Psoas muscle (tissue), 8 donors: ENCODE measurements around the gene PDE9A. TPM values are rescaled to one million over a fixed set of nuclear protein-coding genes. Genes with fewer than 3 reads are reported as not detected.
"Not testable (repeated sequence)": the region's sequence is repeated elsewhere in the genome, so short reads cannot be mapped to it uniquely, and the experiment has no call there.

Experiments
- ATAC-seq, 4 donors: fragments of 200-7000 bp; cut with Tn5 transposase; one replicate each; pipeline ENCODE4 v1.9.1; 2020; ENCODE audit warnings: moderate library complexity in 3 of 4, mild to moderate bottlenecking in 2 of 4
- DNase-seq, 2 donors: peaks; one replicate each; pipeline ENCODE4 v3.0.0-alpha.2; 2020
- H3K27ac ChIP-seq: fragments of 200-600 bp; one replicate; pipeline ENCODE4 v1.8.0; 2022
- H3K27me3 ChIP-seq, 3 donors: fragments of 200-600 bp in 1 of 3; one replicate each; pipeline versions ENCODE4 v1.6.1 to v1.8.0; 2013 to 2022; ENCODE audit warnings: low read length in 2 of 3, mild to moderate bottlenecking in 2 of 3, moderate library complexity in 1 of 3; ENCODE audit not compliant: insufficient read depth in 3 of 3
- H3K36me3 ChIP-seq, 2 donors: fragments of 200-600 bp in 1 of 2; one replicate each; pipeline versions ENCODE4 v1.6.1 to v1.8.0; 2013 to 2022; ENCODE audit warnings: low read depth in 1 of 2, mild to moderate bottlenecking in 1 of 2, moderate library complexity in 1 of 2; ENCODE audit not compliant: insufficient read depth in 1 of 2
- H3K4me1 ChIP-seq: fragments of 200-600 bp; one replicate; pipeline ENCODE4 v1.8.0; 2022
- H3K4me3 ChIP-seq: fragments of 200-600 bp; one replicate; pipeline ENCODE4 v1.8.0; 2022; ENCODE audit warnings: mild to moderate bottlenecking
- H3K9me3 ChIP-seq: fragments of 200-600 bp; one replicate; pipeline ENCODE4 v1.8.0; 2022
- CTCF ChIP-seq: fragments of 200-600 bp; IDR thresholded peaks from one replicate; pipeline ENCODE4 v1.8.0; 2022; ENCODE audit warnings: antibody characterized with exemption
- WGBS, 3 donors: extraction: QIAGEN DNeasy Blood & Tissue Kit; methylation state at CpG; one replicate each; pipeline versions ENCODE4 v1.1.6 to v1.1.7; 2013; 5-methylcytosine and 5-hydroxymethylcytosine counted together
- intact Hi-C, 2 donors: fragments of 100-400 bp; cut with DNase I; formaldehyde crosslinking; loops; one replicate each; pipeline versions ENCODE4 v1.11.0 to v1.14.2; 2022
- polyA plus RNA-seq, 3 donors: library from polyadenylated mRNA; stranded (reverse); fragments of 200-250 nt; gene quantifications; one replicate each; pipeline ENCODE4 v1.2.3, GENCODE V29; 2013
- total RNA-seq, 4 donors: library from RNA; stranded (reverse); fragmentation: NEBNext Ultra II Directional in 2 of 4; extraction: Animal tissue kit (Norgen Biotek cat#: 25700) in 2 of 4; gene quantifications; one replicate each; pipeline versions ENCODE4 v1.2.1 to v1.2.4, GENCODE V29; 2021 to 2023
- donor health status: healthy with polysubstance abuse.
- donor health status: DM: no; HTN: no; CAD: no; lungs with moderate emphysema.
- donor health status: Bipolar disorder and iron deficiency.
- donor health status: healthy.
- donor health status: DM: yes; HTN: yes; CAD: no.
- donor health status: DM: no; HTN: no; CAD: no.
- donor health status: DM: no; HTN: no; CAD: no.
- donor health status: DM: yes; HTN: yes; CAD: no.

Gene PDE9A
- total and polyA plus RNA-seq, 7 donors: 1.2 to 4.3 (median 1.8) TPM

GRCh38 chr21:42799516-42799915, 146.1 kb downstream of the PDE9A start:
- 76 to 79% (median 78%) methylated on average over 9 of the region's 9 CpGs for WGBS, 3 donors
- Histone ChIP-seq H3K36me3 (no peaks in the 10 kb centered on the region), H3K9me3 (no peaks in the 10 kb centered on the region), H3K27ac (no peak overlapping the region), H3K27me3 (peaks cover 0 to 10% (median 3%) of the 10 kb centered on the region in 3 donors), H3K4me3 (no peak overlapping the region), H3K4me1 (no peaks in the 10 kb centered on the region)
- no peak for TF ChIP-seq CTCF
- DNase-seq (no peak), ATAC-seq (no peak)
- intact Hi-C loops: no loop called here

- DNase-seq (no peak), ATAC-seq (no peak)
- intact Hi-C loops: no loop called here
- Histone ChIP-seq H3K4me3 (no peak overlapping the region), H3K4me1 (no peaks in the 10 kb centered on the region), H3K36me3 (no peaks in the 10 kb centered on the region), H3K9me3 (no peaks in the 10 kb centered on the region), H3K27me3 (peaks cover 0 to 6% (median 1%) of the 10 kb centered on the region in 3 donors), H3K27ac (no peak overlapping the region)
- no peak for TF ChIP-seq CTCF
- 53 to 83% (median 82%) methylated on average over 5 of the region's 5 CpGs for WGBS, 3 donors
Observed at GRCh38 chr21:42799948-42800347, 146.5 kb downstream of the PDE9A start.

- intact Hi-C loops, H3K27ac ChIP-seq, H3K9me3 ChIP-seq, H3K4me3 ChIP-seq, H3K4me1 ChIP-seq, H3K36me3 ChIP-seq, ATAC-seq, DNase-seq: not testable (repeated sequence)
- 83 to 93% (median 87%) methylated on average over 6 of the region's 6 CpGs for WGBS, 3 donors
- H3K27me3 ChIP-seq: peaks cover 0 to 12% (median 0%) of the 10 kb centered on the region in 3 donors
Observed at GRCh38 chr21:42801616-42802015, 148.2 kb downstream of the PDE9A start.

- no peak for TF ChIP-seq CTCF
- 45 to 47% (median 46%) methylated on average over 14 of the region's 14 CpGs for WGBS, 3 donors
- no peak overlapping the region for H3K4me3 ChIP-seq
- no peaks in the 10 kb centered on the region for H3K9me3 ChIP-seq
- H3K36me3 ChIP-seq: no peaks in the 10 kb centered on the region
- peaks cover 0 to 30% (median 3%) of the 10 kb centered on the region in 3 donors for H3K27me3 ChIP-seq
- intact Hi-C loops: no loop called here
- DNase-seq: no peak
- no peak for ATAC-seq
- H3K27ac ChIP-seq: no peak overlapping the region
- no peaks in the 10 kb centered on the region for H3K4me1 ChIP-seq
Observed at GRCh38 chr21:42806509-42807140, 153.2 kb downstream of the PDE9A start.

GRCh38 chr21:42807293-42807895, 154.0 kb downstream of the PDE9A start:
- intact Hi-C loops, H3K27ac ChIP-seq, H3K9me3 ChIP-seq, H3K36me3 ChIP-seq, H3K4me1 ChIP-seq, ATAC-seq, H3K4me3 ChIP-seq, DNase-seq: not testable (repeated sequence)
- 84 to 86% (median 85%) methylated on average over 15 to 16 of the region's 16 CpGs for WGBS, 3 donors
- H3K27me3 ChIP-seq: peaks cover 0 to 30% (median 4%) of the 10 kb centered on the region in 3 donors
